ENCODE measurements around the gene ZSCAN5B.

Gene ZSCAN5B

GRCh38 chr19:56170261-56170660, 27.3 kb downstream of the ZSCAN5B start:
- Histone ChIP-seq H3K27me3 (ENCODE audit: insufficient read depth, low read depth) (no peaks in the 10 kb centered on the region), H3K9ac (no peak overlapping the region), H3K27ac (no peak overlapping the region), H3K36me3 (ENCODE audit: insufficient read depth) (no peaks in the 10 kb centered on the region), H3K4me2 (no peak overlapping the region), H2AFZ (ENCODE audit: low read depth) (no peak overlapping the region), H3K4me1 (ENCODE audit: low read depth, poor library complexity, severe bottlenecking) (no peaks in the 10 kb centered on the region), H3K79me2 (ENCODE audit: insufficient read depth, low read depth) (no peaks in the 10 kb centered on the region), H4K20me1 (ENCODE audit: insufficient read depth) (no peaks in the 10 kb centered on the region), H3K4me3 (IDR thresholded peaks at IDR 0.05; ENCODE audit: insufficient read depth, low read depth, low read length) (no peak overlapping the region)
- no peak for TF ChIP-seq CTCF (conservative IDR thresholded peaks at IDR 0.05; ENCODE audit: low read depth, low read length)

GRCh38 chr19:56167064-56167578, 30.5 kb downstream of the ZSCAN5B start:
- H3K4me3 ChIP-seq (IDR thresholded peaks at IDR 0.05; ENCODE audit: insufficient read depth, low read depth, low read length): no peak overlapping the region
- H2AFZ ChIP-seq (ENCODE audit: low read depth): no peak overlapping the region
- H4K20me1 ChIP-seq (ENCODE audit: insufficient read depth): no peaks in the 10 kb centered on the region
- no peak overlapping the region for H3K4me2 ChIP-seq
- no peak overlapping the region for H3K27ac ChIP-seq
- H3K79me2 ChIP-seq (ENCODE audit: insufficient read depth, low read depth): no peaks in the 10 kb centered on the region
- no peak overlapping the region for H3K9ac ChIP-seq
- no peaks in the 10 kb centered on the region for H3K4me1 ChIP-seq (ENCODE audit: low read depth, poor library complexity, severe bottlenecking)
- no peaks in the 10 kb centered on the region for H3K27me3 ChIP-seq (ENCODE audit: insufficient read depth, low read depth)
- H3K36me3 ChIP-seq (ENCODE audit: insufficient read depth): no peaks in the 10 kb centered on the region
- no peak for TF ChIP-seq CTCF (conservative IDR thresholded peaks at IDR 0.05; ENCODE audit: low read depth, low read length)

- no peak overlapping the region for H3K9ac ChIP-seq
- no peak overlapping the region for H2AFZ ChIP-seq (ENCODE audit: low read depth)
- no peaks in the 10 kb centered on the region for H3K27me3 ChIP-seq (ENCODE audit: insufficient read depth, low read depth)
- no peak overlapping the region for H3K4me2 ChIP-seq
- H3K4me1 ChIP-seq (ENCODE audit: low read depth, poor library complexity, severe bottlenecking): no peaks in the 10 kb centered on the region
- TF ChIP-seq CTCF (conservative IDR thresholded peaks at IDR 0.05; ENCODE audit: low read depth, low read length): no peak
- H3K27ac ChIP-seq: no peak overlapping the region
- no peaks in the 10 kb centered on the region for H4K20me1 ChIP-seq (ENCODE audit: insufficient read depth)
- no peak overlapping the region for H3K4me3 ChIP-seq (IDR thresholded peaks at IDR 0.05; ENCODE audit: insufficient read depth, low read depth, low read length)
- H3K79me2 ChIP-seq (ENCODE audit: insufficient read depth, low read depth): no peaks in the 10 kb centered on the region
- no peaks in the 10 kb centered on the region for H3K36me3 ChIP-seq (ENCODE audit: insufficient read depth)
These were observed 34.5 kb downstream of the ZSCAN5B start for GRCh38 chr19:56163097-56163496.

GRCh38 chr19:56162258-56162657, 35.3 kb downstream of the ZSCAN5B start:
- Histone ChIP-seq H3K9ac (no peak overlapping the region), H3K27me3 (ENCODE audit: insufficient read depth, low read depth) (no peaks in the 10 kb centered on the region), H3K79me2 (ENCODE audit: insufficient read depth, low read depth) (no peaks in the 10 kb centered on the region), H3K4me2 (no peak overlapping the region), H3K4me1 (ENCODE audit: low read depth, poor library complexity, severe bottlenecking) (no peaks in the 10 kb centered on the region), H3K4me3 (IDR thresholded peaks at IDR 0.05; ENCODE audit: insufficient read depth, low read depth, low read length) (no peak overlapping the region), H3K27ac (no peak overlapping the region), H4K20me1 (ENCODE audit: insufficient read depth) (no peaks in the 10 kb centered on the region), H3K36me3 (ENCODE audit: insufficient read depth) (no peaks in the 10 kb centered on the region), H2AFZ (ENCODE audit: low read depth) (no peak overlapping the region)
- no peak for TF ChIP-seq CTCF (conservative IDR thresholded peaks at IDR 0.05; ENCODE audit: low read depth, low read length)

Data from KMS-11 (cell line).